Right lobe of liver (tissue), 6 donors: ENCODE results near the gene MYO1B. TPM values are rescaled to one million over a fixed set of nuclear protein-coding genes. Genes with fewer than 3 reads are reported as not detected.
A peak's percentile ranks its signal among the peaks of the same experiment; 100 is the strongest.

Experiments used
- ATAC-seq, 4 donors: fragments of 200-7000 bp; cut with Tn5 transposase; one replicate each; pipeline ENCODE4 v1.9.1; 2020; ENCODE audit warnings: mild to moderate bottlenecking in 4 of 4, moderate library complexity in 4 of 4
- DNase-seq, 3 donors: peaks; one replicate each; pipeline ENCODE4 v3.0.0-alpha.2; 2020
- H3K27ac ChIP-seq, 3 donors: fragments of 200-600 bp; one replicate each; pipeline ENCODE4 v1.8.0; 2022
- H3K27me3 ChIP-seq, 2 donors: fragments of 200-600 bp; one replicate each; pipeline ENCODE4 v1.8.0; 2022
- H3K36me3 ChIP-seq, 4 donors: fragments of 200-600 bp; sonication (generic) in 1 of 4; one replicate each; pipeline versions ENCODE4 v1.5.1 to v1.8.0; 2017 to 2022; ENCODE audit warnings: control low read depth in 1 of 4
- H3K4me1 ChIP-seq, 4 donors: fragments of 200-600 bp; sonication (generic) in 1 of 4; one replicate each; pipeline versions ENCODE4 v1.5.1 to v1.8.0; 2017 to 2022; ENCODE audit warnings: control low read depth in 1 of 4
- H3K4me3 ChIP-seq, 3 donors: fragments of 200-600 bp; one replicate each; pipeline ENCODE4 v1.8.0; 2022
- H3K9me3 ChIP-seq, 4 donors: fragments of 200-600 bp; sonication (generic) in 1 of 4; one replicate each; pipeline versions ENCODE4 v1.5.1 to v1.8.0; 2017 to 2022; ENCODE audit warnings: control low read depth in 1 of 4
- CTCF ChIP-seq, 4 donors: fragments of 200-600 bp in 3 of 4; fragments of 450-650 bp in 1 of 4; IDR thresholded peaks; one replicate each; pipeline versions ENCODE4 v1.5.1 to v1.8.0; 2016 to 2022; ENCODE audit warnings: antibody characterized with exemption in 4 of 4, mild to moderate bottlenecking in 2 of 4
- POLR2A ChIP-seq: fragments of 450-650 bp; IDR thresholded peaks from one replicate; pipeline ENCODE4 v1.6.1; 2017; ENCODE audit warnings: antibody characterized with exemption, mild to moderate bottlenecking
- WGBS: methylation state at CpG from one replicate; pipeline ENCODE4 v1.1.6; 2018; ENCODE audit warnings: low coverage, low lambda C conversion rate; ENCODE audit not compliant: insufficient coverage; ENCODE audit errors: missing lambda C conversion rate; 5-methylcytosine and 5-hydroxymethylcytosine counted together
- intact Hi-C, 2 donors: fragments of 100-400 bp; cut with DNase I; formaldehyde crosslinking; loops; one replicate each; pipeline versions ENCODE4 v1.11.2 to v1.14.1; 2022
- total RNA-seq, 6 experiments: library from RNA; depleted of rRNA in 2 of 6; stranded (reverse); fragments of >200 nt in 2 of 6; fragmentation: NEBNext Ultra II Directional in 3 of 6; extraction: Animal tissue kit (Norgen Biotek cat#: 25700) in 3 of 6; gene quantifications; one replicate each; pipeline versions ENCODE4 v1.1.0 to v1.2.4, GENCODE V29; 2016 to 2023
- donor health status: DM: no; HTN: yes; CAD: no.
- donor health status: DM: no; HTN: no; CAD: no.
- donor health status: DM: no; HTN: no; CAD: no.
- donor health status: DM: no; HTN: yes; CAD: no.
- donor health status: DM: no; HTN: yes; CAD: no.

MYO1B gene
- total RNA-seq, 6 experiments from 2014 or later: 171 to 273 (median 221) TPM

- no peak for DNase-seq
- WGBS: 90% methylated on average over 6 of the region's 6 CpGs
- intact Hi-C loops: no loop called here
Observed at GRCh38 chr2:191435141-191435540, 189.9 kb downstream of the MYO1B start.

GRCh38 chr2:191436368-191437055 lies 191.3 kb downstream of the MYO1B start:
- no peaks in the 10 kb centered on the region for H3K27me3 ChIP-seq
- no peaks in the 10 kb centered on the region for H3K36me3 ChIP-seq
- no peak for DNase-seq
- peaks cover 0 to 8% (median 0%) of the 10 kb centered on the region in 4 donors for H3K4me1 ChIP-seq
- no peaks in the 10 kb centered on the region for H3K9me3 ChIP-seq
- peak; percentile 37 to 76 (median 52) for ATAC-seq
- TF ChIP-seq CTCF (IDR thresholded peaks at IDR 0.05) (no peak), POLR2A (no peak)
- no peak overlapping the region for H3K4me3 ChIP-seq
- intact Hi-C loops: no loop called here
- WGBS: 37% methylated on average over 5 of the region's 6 CpGs
- no peak overlapping the region for H3K27ac ChIP-seq

More at GRCh38 chr2:191435141-191435540, 189.9 kb downstream of the MYO1B start:
- peaks cover 0 to 8% (median 0%) of the 10 kb centered on the region in 4 donors for H3K4me1 ChIP-seq
- no peak overlapping the region for H3K27ac ChIP-seq
- no peaks in the 10 kb centered on the region for H3K9me3 ChIP-seq
- no peak overlapping the region for H3K4me3 ChIP-seq
- TF ChIP-seq CTCF (IDR thresholded peaks at IDR 0.05) (no peak), POLR2A (no peak)
- no peaks in the 10 kb centered on the region for H3K27me3 ChIP-seq
- no peak for ATAC-seq
- no peaks in the 10 kb centered on the region for H3K36me3 ChIP-seq

- TF ChIP-seq POLR2A: no peak
- no peak for TF ChIP-seq CTCF (IDR thresholded peaks at IDR 0.05)
- Histone ChIP-seq H3K27ac (no peak overlapping the region), H3K4me3 (no peak overlapping the region), H3K9me3 (no peaks in the 10 kb centered on the region), H3K27me3 (no peaks in the 10 kb centered on the region), H3K36me3 (no peaks in the 10 kb centered on the region), H3K4me1 (peaks cover 0 to 8% (median 0%) of the 10 kb centered on the region in 4 donors)
- WGBS: 62% methylated on average over 3 of the region's 3 CpGs
- ATAC-seq (peak; percentile 46 to 72 (median 71)), DNase-seq (no peak)
- intact Hi-C loops: no loop called here
Observed at GRCh38 chr2:191439481-191439880, 194.3 kb downstream of the MYO1B start.

GRCh38 chr2:191441496-191442214 lies 196.5 kb downstream of the MYO1B start:
- no peak overlapping the region for H3K4me3 ChIP-seq
- no peaks in the 10 kb centered on the region for H3K9me3 ChIP-seq
- no peaks in the 10 kb centered on the region for H3K27me3 ChIP-seq
- no peaks in the 10 kb centered on the region for H3K36me3 ChIP-seq
- TF ChIP-seq CTCF (IDR thresholded peaks at IDR 0.05): no peak
- no peak for TF ChIP-seq POLR2A
- no peak overlapping the region for H3K27ac ChIP-seq
- ATAC-seq: no peak
- intact Hi-C loops: no loop called here
- WGBS: 69% methylated on average over 14 of the region's 14 CpGs
- H3K4me1 ChIP-seq: peaks cover 0 to 2% (median 0%) of the 10 kb centered on the region in 4 donors
- no peak for DNase-seq
